ENCODE measurements around the gene OR4E1.

GRCh38 chr14:21712036-21712435 is 38.4 kb upstream of the OR4E1 start:
- TF ChIP-seq POLR2A (IDR thresholded peaks at IDR 0.05) (no peak), CTCF (IDR thresholded peaks at IDR 0.05) (no peak), POLR2AphosphoS5 (IDR thresholded peaks at IDR 0.05) (no peak)

All from sigmoid colon (tissue), 4 donors.